A673 (cell line): Measurements from ENCODE around the gene IGSF21. TPM values are rescaled to one million over a fixed set of nuclear protein-coding genes. Genes with fewer than 3 reads are reported as not detected.

ENCODE experiments used
- BruUV-seq: library from RNA; stranded (reverse); fragments of 400-500 nt; replicated peaks from 2 replicates; lab custom pipeline; 2021; lab: Mats Ljungman, UMichigan
- CTCF ChIA-PET: fragments of 300-600 bp; sonication (Branson Sonifier 250); formaldehyde crosslinking; loops from one replicate; lab custom pipeline; 2022; ENCODE audit warnings: antibody characterized with exemption; lab: Charles Lee
- POLR2A ChIA-PET: fragments of 300-600 bp; sonication (Branson Sonifier 250); formaldehyde crosslinking; loops from one replicate; lab custom pipeline; 2022; ENCODE audit warnings: antibody characterized with exemption; ENCODE audit not compliant: low non-redundant PET; lab: Charles Lee
- DNase-seq: peaks from one replicate; pipeline ENCODE4 v3.0.0-alpha.2; 2015; ENCODE audit warnings: low spot score
- H3K27ac ChIP-seq: fragments of 200-600 bp; sonication (generic); 2 replicates; pipeline ENCODE4 v1.5.1; 2016; ENCODE audit warnings: mixed run types, low read depth, mild to moderate bottlenecking, mixed read lengths, antibody characterized with exemption, low read length; ENCODE audit not compliant: poor library complexity, severe bottlenecking
- H3K27me3 ChIP-seq: fragments of 200-600 bp; sonication (generic); replicated peaks from 2 replicates; pipeline ENCODE4 v1.6.1; 2017; ENCODE audit warnings: mixed run types, low read depth, mild to moderate bottlenecking, mixed read lengths, antibody characterized with exemption, low read length; ENCODE audit not compliant: insufficient read depth, poor library complexity
- H3K36me3 ChIP-seq: fragments of 200-600 bp; sonication (generic); 2 replicates; pipeline ENCODE4 v1.6.1; 2016; ENCODE audit warnings: mixed run types, mild to moderate bottlenecking, mixed read lengths, antibody characterized with exemption, low read length; ENCODE audit not compliant: insufficient read depth, poor library complexity, severe bottlenecking
- H3K4me1 ChIP-seq: fragments of 200-600 bp; sonication (generic); 2 replicates; pipeline ENCODE4 v1.6.1; 2017; ENCODE audit warnings: mixed run types, mild to moderate bottlenecking, mixed read lengths, antibody characterized with exemption, low read length; ENCODE audit not compliant: insufficient read depth, poor library complexity, severe bottlenecking
- H3K4me3 ChIP-seq: fragments of 200-600 bp; sonication (generic); 2 replicates; pipeline ENCODE4 v1.5.1; 2016; ENCODE audit warnings: low read depth, mixed run types, mild to moderate bottlenecking, mixed read lengths, low read length; ENCODE audit not compliant: poor library complexity, severe bottlenecking
- H3K9me3 ChIP-seq: fragments of 200-600 bp; sonication (generic); 2 replicates; pipeline ENCODE4 v1.6.1; 2016; ENCODE audit warnings: mixed run types, low read depth, mild to moderate bottlenecking, mixed read lengths, antibody characterized with exemption, low read length; ENCODE audit not compliant: poor library complexity, severe bottlenecking
- EZH2 ChIP-seq: fragments of 200-600 bp; sonication (generic); IDR thresholded peaks from 2 replicates; pipeline ENCODE4 v1.6.1; 2017; ENCODE audit warnings: borderline replicate concordance, low read depth, mild to moderate bottlenecking, mixed read lengths, antibody characterized with exemption, low read length; ENCODE audit not compliant: poor library complexity, severe bottlenecking
- intact Hi-C: fragments of 100-400 bp; cut with micrococcal nuclease; formaldehyde crosslinking; loops from one replicate; pipeline ENCODE4 v1.10.0; 2022; ENCODE audit not compliant: unreplicated experiment
- total RNA-seq: library from RNA; stranded (reverse); gene quantifications from 2 replicates; pipeline ENCODE4 v1.2.3, GENCODE V29; 2021
- TF ChIP-seq, protein P1 (sequence below): fragments of 300-800, 200-600 bp; sonication (generic); conservative IDR thresholded peaks from 2 replicates; pipeline ENCODE4 v1.5.1; 2017; ENCODE audit warnings: low read depth, mild to moderate bottlenecking, antibody characterized with exemption, low read length, moderate library complexity, mixed read lengths

The IGSF21 gene
- total RNA-seq, 1 experiment from 2014 or later, result 3.2 TPM

DNA sequence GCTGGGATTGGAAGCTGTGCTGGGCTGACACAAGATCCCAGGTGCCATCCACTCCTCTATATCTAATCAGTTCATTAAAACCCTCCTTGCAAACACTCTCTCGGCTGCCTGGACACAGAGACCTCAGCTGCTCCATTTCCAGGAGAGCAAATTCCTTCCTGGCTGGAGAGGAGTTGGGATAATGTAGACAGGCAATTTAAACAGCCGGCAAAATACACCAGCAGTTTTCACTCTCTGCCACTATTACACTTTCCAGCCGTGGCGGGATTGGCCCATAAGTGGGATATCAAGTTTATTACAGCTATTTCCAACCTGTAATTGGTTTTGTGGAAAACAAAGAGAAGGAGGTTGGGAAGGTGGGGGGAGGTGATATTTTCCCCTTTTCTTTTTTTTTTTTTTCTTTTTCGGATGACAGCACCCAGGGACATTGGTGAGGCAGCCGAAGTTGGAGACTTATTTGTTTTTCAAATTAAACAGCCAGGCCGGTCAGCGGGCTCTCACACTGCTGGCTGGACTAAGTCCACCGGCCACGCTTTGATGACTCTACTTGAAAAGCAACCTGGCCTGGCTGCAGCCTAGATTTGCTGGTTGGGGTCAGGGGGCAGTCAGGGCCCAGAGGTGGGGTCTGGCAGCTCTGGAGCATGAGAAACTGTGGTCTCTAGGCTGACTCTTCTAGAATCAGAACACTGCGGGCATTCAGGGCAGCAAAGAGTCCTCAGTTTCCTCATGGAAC lies 177.4 kb downstream of the IGSF21 start:
- Histone ChIP-seq H3K27me3 (no peaks in the 10 kb centered on the region), H3K4me1 (peaks cover 12% of the 10 kb centered on the region), H3K9me3 (no peaks in the 10 kb centered on the region), H3K27ac (no peak overlapping the region), H3K4me3 (no peak overlapping the region), H3K36me3 (no peaks in the 10 kb centered on the region)
- DNase-seq, result no peak
- ChIA-PET POLR2A (no interaction called here), CTCF (no interaction called here)
- no TSS peak for BruUV-seq
- TF ChIP-seq, protein P1, sequence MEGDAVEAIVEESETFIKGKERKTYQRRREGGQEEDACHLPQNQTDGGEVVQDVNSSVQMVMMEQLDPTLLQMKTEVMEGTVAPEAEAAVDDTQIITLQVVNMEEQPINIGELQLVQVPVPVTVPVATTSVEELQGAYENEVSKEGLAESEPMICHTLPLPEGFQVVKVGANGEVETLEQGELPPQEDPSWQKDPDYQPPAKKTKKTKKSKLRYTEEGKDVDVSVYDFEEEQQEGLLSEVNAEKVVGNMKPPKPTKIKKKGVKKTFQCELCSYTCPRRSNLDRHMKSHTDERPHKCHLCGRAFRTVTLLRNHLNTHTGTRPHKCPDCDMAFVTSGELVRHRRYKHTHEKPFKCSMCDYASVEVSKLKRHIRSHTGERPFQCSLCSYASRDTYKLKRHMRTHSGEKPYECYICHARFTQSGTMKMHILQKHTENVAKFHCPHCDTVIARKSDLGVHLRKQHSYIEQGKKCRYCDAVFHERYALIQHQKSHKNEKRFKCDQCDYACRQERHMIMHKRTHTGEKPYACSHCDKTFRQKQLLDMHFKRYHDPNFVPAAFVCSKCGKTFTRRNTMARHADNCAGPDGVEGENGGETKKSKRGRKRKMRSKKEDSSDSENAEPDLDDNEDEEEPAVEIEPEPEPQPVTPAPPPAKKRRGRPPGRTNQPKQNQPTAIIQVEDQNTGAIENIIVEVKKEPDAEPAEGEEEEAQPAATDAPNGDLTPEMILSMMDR, result no peak
- TF ChIP-seq EZH2, result no peak
- intact Hi-C loops, result no loop called here

DNA sequence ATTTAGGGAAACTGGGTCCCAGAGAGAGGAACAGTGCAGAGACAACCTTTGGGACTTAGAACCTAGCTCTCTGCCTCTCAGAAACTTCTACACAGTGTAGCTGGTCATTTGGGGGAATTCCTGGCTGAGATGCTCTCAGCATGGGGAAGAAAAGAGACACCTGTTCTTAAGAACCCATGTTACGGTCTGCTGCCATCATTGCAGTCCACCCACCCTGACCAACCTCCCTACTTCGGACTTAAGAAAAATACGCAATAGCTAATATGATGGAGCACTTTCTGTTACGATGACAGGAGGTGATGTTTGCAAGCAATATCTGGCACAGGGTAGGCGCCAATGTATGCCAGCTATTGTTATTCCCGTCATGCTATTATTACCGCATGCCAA lies 177.9 kb downstream of the IGSF21 start:
- no TSS peak for BruUV-seq
- DNase-seq, result no peak

DNA sequence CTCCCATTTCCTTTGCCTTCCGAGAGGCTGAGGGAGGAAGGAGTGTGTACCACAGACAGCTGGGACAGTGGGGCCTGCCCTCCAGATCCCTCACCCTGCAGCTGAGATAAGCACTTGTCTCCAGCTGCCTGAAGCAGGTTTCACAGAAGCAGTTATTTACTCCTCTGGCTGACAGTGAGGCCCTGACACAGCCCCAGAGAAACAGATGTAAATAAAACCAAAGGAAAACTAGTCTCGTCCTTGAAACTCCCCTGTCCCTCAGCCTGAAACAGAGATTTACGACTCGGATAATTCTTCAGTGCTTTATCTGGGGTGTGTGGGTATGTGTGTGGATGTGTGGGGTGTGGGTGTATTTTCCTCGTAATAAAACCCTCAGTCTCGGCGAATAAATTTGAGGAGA lies 181.1 kb downstream of the IGSF21 start:
- ChIA-PET CTCF (no interaction called here), POLR2A (no interaction called here)
- intact Hi-C loops, result no loop called here
- no peaks in the 10 kb centered on the region for H3K36me3 ChIP-seq
- BruUV-seq, result no TSS peak
- H3K9me3 ChIP-seq, result no peaks in the 10 kb centered on the region
- TF ChIP-seq, protein P1, result no peak
- no peak for TF ChIP-seq EZH2
- no peak overlapping the region for H3K4me3 ChIP-seq
- H3K4me1 ChIP-seq, result no peaks in the 10 kb centered on the region
- no peak for DNase-seq
- H3K27ac ChIP-seq, result peak overlapping the region; percentile 7
- H3K27me3 ChIP-seq, result no peaks in the 10 kb centered on the region

More for the DNA sequence above, 177.9 kb downstream of the IGSF21 start:
- no peak overlapping the region for H3K27ac ChIP-seq
- H3K4me1 ChIP-seq, result peaks cover 12% of the 10 kb centered on the region
- no peaks in the 10 kb centered on the region for H3K9me3 ChIP-seq
- TF ChIP-seq, protein P1, result no peak
- TF ChIP-seq EZH2, result no peak
- POLR2A ChIA-PET, result no interaction called here
- CTCF ChIA-PET, result no interaction called here
- no peaks in the 10 kb centered on the region for H3K27me3 ChIP-seq
- no peak overlapping the region for H3K4me3 ChIP-seq
- intact Hi-C loops, result no loop called here
- H3K36me3 ChIP-seq, result no peaks in the 10 kb centered on the region
